Measurements from ENCODE around the gene ZFAND3. TPM values are rescaled to one million over a fixed set of nuclear protein-coding genes. Genes with fewer than 3 reads are reported as not detected.
"Not testable (repeated sequence)": the region's sequence is repeated elsewhere in the genome, so short reads cannot be mapped to it uniquely, and the experiment has no call there.

Gene ZFAND3
- total and polyA plus RNA-seq, 3 donors from 2014 or later = 104 to 329 (median 109) TPM

DNA sequence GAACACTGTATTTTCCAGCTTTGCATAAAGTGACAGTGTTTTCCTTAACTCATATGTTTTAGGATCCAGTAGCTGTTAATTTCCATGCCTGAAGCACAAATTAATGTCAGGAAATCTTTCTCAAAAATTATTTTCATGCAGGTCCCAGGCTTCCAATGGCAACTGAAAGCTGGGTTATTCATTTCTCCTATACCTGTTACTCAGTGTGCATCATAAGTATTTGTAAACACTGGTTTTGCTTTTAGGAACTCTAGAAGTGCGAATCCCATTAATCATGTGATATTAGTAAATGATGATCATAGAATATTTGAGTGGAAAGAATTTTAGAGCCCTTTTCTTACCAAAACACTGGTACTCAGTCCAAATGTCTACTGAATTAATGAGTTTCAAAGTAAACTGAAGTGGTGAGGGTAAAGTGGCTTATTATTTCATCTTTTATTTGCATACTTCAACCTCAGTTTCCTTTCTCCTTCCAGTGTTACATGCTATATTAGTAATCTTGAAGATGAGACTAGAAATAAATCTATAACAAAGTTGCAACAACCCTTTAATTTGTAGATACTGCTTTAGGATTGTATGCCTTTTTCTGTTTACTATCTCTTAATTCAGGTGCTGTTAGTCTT, 124.0 kb downstream of the ZFAND3 start:
- intact Hi-C loops (cut with DNase I; ENCODE audit: low total_unique reads) = no loop called here
- WGBS, 2 donors = 83 to 98% methylated on average over 1 of the region's 1 CpG
- H3K9me3 ChIP-seq = no peaks in the 10 kb centered on the region
- H3K36me3 ChIP-seq (ENCODE audit: low read depth, missing control alignments) = no peaks in the 10 kb centered on the region
- no peak overlapping the region for H3K4me3 ChIP-seq
- DNase-seq = no peak
- TF ChIP-seq CTCF (IDR thresholded peaks at IDR 0.05) = no peak
- TF ChIP-seq POLR2A (IDR thresholded peaks at IDR 0.05) = no peak
- peaks cover 29% of the 10 kb centered on the region for H3K4me1 ChIP-seq
- H3K27ac ChIP-seq = no peak overlapping the region
- no peaks in the 10 kb centered on the region for H3K27me3 ChIP-seq

DNA sequence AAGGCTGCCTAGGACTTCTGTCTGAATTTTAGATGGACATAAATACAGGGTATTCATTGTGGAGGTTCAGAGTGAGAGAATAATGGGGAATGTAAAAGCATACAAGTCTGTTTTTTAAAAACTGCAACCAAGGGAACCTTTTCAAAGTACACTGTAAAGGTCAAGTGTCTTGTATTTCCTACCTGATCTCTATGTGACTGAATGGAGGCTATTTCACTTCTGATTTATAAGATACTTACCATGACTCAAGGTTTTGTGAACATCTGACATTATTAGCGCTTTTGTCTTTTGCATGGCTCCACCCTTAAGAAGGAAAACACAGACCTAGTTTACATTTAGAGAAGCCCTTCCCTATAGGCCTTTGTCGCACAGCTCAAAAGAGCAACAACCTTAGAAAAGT, 126.5 kb downstream of the ZFAND3 start:
- Histone ChIP-seq H3K4me1 (peaks cover 24% of the 10 kb centered on the region), H3K9me3 (no peaks in the 10 kb centered on the region), H3K27me3 (no peaks in the 10 kb centered on the region), H3K4me3 (no peak overlapping the region), H3K36me3 (ENCODE audit: low read depth, missing control alignments) (no peaks in the 10 kb centered on the region), H3K27ac (no peak overlapping the region)
- no peak for TF ChIP-seq CTCF (IDR thresholded peaks at IDR 0.05)
- no peak for TF ChIP-seq POLR2A (IDR thresholded peaks at IDR 0.05)
- intact Hi-C loops (cut with DNase I; ENCODE audit: low total_unique reads) = no loop called here
- no peak for DNase-seq
- WGBS, 2 donors = 89 to 96% methylated on average over 2 of the region's 2 CpGs

GRCh38 chr6:37947468-37947867, 127.9 kb downstream of the ZFAND3 start:
- no peak for DNase-seq
- Histone ChIP-seq H3K27ac (no peak overlapping the region), H3K4me1 (peaks cover 13% of the 10 kb centered on the region), H3K4me3 (no peak overlapping the region), H3K36me3 (ENCODE audit: low read depth, missing control alignments) (no peaks in the 10 kb centered on the region), H3K9me3 (no peaks in the 10 kb centered on the region), H3K27me3 (no peaks in the 10 kb centered on the region)
- intact Hi-C loops (cut with DNase I; ENCODE audit: low total_unique reads) = no loop called here
- TF ChIP-seq POLR2A (IDR thresholded peaks at IDR 0.05) (no peak), CTCF (IDR thresholded peaks at IDR 0.05) (no peak)

DNA sequence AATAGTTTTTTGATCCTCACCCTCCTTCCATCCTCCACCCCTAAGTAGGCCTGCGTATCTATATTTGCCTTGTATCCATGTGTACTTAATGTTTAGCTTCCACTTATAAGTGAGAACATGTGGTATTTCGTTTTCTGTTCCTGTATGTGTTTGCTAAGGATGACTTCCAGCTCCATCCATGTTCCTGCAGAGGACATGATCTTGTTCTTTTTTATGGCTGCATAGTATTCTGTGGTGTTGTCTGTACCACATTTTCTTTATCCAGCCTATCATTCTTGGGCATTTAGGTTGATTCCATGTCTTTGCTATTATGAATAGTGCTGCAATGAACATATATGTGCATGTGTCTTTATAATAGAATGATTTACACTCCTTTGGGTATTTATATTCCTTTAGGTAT, 129.1 kb downstream of the ZFAND3 start:
- DNase-seq; H3K27ac ChIP-seq; H3K9me3 ChIP-seq; intact Hi-C loops (cut with DNase I; ENCODE audit: low total_unique reads); H3K36me3 ChIP-seq (ENCODE audit: low read depth, missing control alignments); H3K27me3 ChIP-seq; H3K4me3 ChIP-seq; H3K4me1 ChIP-seq: not testable (repeated sequence)
- 90 to 96% methylated on average over 2 of the region's 2 CpGs for WGBS, 2 donors

DNA sequence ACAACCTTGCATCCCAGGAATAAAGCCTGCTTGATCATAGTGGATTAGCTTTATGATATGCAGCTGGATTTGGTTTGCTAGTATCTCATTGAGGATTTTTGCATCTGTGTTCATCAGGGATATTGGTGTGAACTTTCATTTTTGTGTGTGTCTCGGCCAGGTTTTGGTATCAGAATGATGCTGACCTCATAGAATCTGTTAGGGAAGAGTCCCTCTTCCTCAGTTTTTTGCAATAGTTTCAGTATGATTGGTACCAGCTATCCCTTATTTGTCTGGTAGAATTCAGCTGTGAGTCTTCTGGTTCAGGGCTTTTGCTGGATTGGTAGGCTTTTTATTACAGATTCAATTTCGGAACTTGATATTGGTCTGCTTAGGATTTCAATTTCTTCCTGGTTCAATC, 132.5 kb downstream of the ZFAND3 start:
- TF ChIP-seq CTCF (IDR thresholded peaks at IDR 0.05) (no peak), POLR2A (IDR thresholded peaks at IDR 0.05) (no peak)
- H3K4me3 ChIP-seq = no peak overlapping the region
- WGBS, 2 donors = 89 to 90% methylated on average over 2 of the region's 2 CpGs
- H3K9me3 ChIP-seq = no peaks in the 10 kb centered on the region
- no peak overlapping the region for H3K27ac ChIP-seq
- no peak for DNase-seq
- H3K4me1 ChIP-seq = peaks cover 4% of the 10 kb centered on the region
- no peaks in the 10 kb centered on the region for H3K27me3 ChIP-seq
- intact Hi-C loops (cut with DNase I; ENCODE audit: low total_unique reads) = no loop called here
- H3K36me3 ChIP-seq (ENCODE audit: low read depth, missing control alignments) = no peaks in the 10 kb centered on the region

All from testis (tissue), 3 donors.